ENCODE measurements around the gene CACNA1A.

The CACNA1A gene

DNA sequence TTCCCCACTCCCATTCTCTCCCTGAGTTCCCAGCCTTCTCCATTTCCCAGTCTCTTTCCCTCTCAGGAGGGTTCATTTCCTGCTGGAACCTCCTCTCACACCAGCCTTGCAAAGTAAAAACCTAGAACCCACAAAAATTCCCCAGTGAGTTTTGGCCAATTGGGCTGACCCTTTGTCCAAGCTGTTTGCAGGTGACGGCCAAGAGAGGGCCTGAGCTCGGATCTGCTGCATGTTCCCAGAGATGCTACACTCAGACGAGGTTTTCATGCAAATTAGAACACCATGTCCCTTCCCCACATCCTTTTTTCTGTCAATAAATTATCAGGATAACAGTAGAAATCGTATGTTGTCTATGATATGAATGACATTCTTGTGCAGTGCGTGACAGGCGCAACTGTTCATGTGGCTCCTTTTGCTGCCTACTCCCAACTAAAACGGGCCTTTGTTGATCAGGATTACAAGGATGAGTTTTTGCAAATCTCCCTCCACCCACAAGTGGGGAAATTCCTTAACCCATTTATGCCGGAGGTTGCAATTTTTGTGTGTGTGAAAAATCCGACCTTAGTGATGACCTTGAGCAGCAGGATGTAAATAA, 149.5 kb downstream of the CACNA1A start:
- no peak for DNase-seq

DNA sequence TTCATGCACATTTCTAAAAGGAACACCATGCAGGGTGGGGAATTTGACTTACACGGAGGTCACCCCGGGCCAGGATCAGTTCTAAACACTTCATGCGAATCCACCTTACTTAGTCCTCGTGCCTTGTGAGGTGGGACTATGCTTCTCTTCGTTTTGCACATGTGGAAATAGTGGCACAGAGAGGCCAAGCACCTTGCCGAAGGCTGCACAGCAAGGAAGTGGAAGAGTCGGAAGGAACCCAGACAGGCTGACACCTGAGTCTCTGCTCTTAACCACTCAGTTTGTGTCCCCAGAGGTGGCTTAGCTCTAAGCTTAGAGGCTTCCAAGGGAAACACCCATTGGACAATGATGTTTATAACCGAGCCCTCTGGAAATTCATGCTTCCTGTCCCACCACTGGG, 150.1 kb downstream of the CACNA1A start:
- no peak for DNase-seq

DNA sequence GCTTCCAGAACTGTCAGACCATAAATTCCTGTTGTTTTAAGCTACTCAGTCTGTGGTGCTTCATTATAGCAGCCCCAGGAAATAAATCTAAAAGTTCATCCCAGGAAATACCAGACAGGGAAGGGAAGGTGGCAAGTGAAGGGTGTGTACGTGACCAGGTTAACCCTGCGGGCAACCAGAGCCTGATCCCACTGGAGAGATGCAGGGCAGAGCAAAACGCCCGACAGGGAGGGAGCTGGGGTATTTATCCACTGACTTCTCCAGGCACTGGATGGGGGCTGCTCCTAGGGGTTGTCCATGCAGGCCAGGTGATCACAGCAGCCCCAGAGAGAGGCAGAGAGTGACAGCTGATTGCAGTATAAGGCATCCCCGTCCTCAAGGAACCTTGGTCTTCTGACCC, 150.9 kb downstream of the CACNA1A start:
- DNase-seq, result no peak

DNA sequence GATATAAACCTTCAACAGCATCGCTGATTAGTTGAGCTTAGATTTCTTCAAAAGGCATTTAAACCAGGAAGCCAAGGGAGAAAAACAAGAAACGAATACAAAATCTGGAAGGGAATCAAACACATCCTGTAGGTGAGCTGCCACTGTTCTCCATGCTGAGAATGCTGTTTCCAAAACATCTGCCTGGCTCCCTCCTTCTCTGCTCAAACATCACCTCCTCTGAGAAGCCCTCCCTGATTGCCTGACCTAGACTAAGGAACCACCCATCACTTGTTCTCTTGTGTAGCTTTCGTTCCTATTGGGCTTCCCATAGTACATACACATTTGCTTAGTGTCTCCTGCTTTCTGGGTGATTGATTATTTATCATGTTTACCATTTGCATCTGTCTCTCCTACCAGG, 152.7 kb downstream of the CACNA1A start:
- no peak for DNase-seq

DNA sequence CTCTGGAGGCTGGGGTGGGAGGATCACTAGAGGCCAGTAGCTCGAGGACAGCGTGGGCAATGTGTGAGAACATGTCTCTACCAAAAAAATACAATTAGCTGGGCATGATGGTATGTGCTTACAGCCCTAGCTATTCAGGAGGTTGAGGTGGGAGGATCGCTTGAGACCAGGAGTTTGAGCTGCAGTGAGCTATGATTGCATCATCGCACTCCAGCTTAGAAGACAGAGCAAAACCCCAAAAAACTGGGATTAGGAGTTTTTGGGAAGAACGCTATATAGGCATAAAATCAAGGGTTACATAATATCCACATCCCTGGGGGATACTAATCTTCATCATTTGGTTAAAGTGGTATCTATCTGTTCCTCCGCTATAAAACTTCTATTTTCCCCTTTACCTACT, 155.5 kb downstream of the CACNA1A start:
- no peak for DNase-seq

DNA sequence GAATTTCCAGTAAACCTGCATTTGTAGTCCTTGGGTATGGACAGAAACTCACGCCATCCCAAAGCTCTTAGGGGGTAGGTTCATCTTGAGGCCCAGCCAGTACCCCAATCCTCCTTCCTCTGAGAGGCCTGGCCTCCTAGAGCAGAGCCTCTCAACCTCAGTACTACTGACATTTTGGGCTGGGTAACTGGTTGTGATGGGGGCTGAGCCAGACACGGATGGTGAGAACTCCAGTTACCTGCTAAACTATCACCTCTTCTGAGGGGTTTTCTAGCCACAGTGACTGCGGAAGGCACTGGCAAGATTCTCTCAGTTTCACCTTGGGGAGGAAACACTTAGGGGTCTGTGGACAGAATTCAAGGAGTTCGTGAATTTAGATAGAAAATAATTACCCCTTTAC, 156.2 kb downstream of the CACNA1A start:
- DNase-seq, result no peak

DNA sequence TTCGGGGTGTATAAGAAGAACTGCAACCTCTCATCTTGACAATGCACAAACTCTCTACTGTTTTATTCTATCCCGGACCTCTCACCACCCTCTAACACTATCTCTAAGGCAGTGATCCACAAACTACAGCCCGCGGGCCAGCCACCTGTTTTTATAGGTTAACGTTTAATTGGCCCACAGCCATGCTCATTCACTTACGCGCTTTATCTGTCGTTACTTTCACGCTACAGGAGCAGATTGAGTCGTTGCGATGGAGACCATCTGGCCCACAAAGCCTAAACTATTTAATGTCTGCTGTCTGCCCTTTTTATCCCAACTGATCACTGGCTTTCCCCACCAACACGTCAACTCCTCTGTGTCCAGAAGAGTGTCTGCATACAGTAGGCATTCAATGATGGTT, 158.9 kb downstream of the CACNA1A start:
- no peak for DNase-seq

DNA sequence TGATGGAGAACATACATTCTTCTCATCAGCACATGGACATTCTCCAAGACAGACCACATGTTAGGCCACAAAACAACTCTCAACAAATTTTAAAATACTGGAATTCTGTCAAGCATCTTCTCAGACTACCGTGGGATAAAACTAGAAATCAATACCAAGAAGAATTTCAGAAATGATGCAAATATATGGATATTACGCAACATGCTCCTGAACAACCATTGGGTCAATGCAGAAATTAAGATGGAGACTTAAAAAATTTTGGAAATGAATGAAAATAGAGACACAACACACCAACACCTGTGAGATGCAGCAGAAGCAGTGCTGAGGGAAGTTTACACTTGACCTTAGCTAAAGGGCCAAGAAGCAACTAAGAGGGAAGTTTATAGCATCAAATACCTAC, 162.8 kb downstream of the CACNA1A start:
- DNase-seq, result no peak

DNA sequence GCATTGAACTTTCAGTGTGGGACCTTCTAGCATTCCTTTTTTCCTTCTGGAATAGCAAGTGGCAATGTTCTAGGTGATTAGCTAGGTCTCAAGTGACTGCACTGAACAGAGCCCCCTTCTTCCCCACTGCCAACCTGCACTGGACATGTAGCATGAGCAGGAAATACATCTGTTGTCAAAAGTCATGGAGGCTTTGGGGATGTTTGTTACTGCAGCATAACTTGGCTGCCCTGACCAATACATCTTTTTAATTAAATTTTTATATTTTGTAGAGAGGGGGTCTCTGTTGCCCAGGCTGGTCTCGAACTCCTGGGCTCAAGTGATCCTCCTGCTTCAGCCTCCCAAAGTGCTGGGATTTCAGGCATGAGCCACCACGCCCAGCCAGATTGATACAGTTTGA, 163.6 kb downstream of the CACNA1A start:
- DNase-seq, result no peak

DNA sequence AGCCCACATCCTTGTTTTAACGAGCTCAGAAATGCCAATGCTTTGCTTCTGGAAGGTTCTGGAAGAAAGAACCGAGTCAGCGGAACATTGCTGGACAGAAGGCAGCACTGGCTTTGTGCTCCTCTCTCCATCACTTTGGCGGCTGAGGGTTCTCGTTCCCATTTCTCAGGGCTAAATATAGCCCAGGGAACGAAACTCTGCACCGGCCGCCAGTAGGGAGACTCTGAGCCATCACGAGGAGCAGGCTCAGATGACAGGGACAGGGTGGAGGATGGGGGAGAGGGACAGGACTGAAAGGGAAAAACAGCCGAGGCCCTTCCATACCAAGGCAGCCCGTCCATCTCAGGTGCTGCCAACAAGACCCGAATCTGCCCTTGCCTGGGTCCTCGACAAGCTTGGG, 166.4 kb downstream of the CACNA1A start:
- no peak for DNase-seq

DNA sequence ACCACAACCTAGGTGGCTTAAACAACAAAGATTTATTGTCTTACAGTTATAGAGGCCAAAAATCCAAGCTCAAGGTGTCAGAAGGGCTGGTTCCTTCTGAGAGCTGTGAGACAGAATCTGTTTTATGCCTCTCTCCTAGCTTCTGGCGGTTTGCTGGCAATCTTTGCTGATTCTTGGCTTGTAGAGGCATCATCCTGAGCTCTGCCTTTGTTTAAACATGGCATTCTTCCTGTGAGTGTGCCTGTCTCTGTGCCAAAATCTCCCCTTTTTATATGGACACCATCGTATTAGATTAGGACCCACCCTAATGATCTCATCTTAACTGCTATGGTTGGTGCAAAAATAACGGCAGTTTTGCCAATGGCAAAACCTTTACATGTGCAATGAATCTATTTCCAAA, 169.1 kb downstream of the CACNA1A start:
- no peak for DNase-seq

DNA sequence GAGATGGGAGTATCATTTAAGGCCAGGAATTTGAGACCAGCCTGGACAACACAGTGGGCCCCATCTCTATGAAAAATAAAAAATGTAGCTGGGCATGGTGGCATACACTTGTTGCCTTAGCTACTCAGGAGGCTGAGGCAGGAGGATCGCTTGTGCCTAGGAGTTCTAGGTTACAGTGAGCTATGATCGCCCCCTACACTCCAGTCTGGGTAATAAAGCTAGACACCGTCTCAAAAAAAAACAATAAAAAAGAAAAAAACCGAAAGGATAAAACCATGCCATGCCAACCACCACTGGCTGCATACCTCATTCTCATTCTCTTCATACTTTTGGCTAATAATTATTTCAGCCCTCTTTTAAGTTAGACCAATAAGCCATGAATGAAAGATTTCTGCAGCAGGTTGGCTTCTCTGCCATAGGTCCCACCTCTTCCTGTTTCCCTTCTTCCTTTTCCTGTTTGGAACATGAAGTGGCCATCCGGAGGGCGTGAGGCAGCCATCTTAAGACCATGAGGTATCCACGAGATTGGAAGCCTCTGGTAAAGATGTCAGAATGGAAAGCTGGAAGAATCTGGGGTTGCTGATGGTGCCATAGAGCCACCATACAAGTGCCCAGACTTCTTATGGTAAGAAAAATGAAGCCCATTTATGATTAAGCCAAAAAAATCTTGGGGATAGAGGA, 171.3 kb downstream of the CACNA1A start:
- no peak for DNase-seq

DNA sequence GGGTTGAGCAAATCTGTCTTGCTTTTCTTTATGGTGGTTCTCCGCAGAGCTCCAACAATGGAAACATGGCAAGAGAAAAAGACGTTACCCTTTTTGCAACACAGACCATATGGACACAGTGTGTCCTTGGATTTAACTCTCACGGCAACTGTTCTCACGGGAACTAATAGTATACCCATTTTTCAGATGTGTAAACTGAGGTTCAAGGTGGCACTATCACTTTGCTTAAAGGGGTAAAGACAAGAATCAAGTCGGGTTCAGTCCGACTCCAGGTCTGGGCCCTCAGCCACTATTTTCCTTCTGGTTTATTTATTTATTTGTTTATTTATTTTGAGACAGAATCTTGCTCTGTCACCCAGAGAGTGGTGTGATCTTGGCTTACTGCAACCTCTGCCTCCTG, 176.0 kb downstream of the CACNA1A start:
- no peak for DNase-seq

DNA sequence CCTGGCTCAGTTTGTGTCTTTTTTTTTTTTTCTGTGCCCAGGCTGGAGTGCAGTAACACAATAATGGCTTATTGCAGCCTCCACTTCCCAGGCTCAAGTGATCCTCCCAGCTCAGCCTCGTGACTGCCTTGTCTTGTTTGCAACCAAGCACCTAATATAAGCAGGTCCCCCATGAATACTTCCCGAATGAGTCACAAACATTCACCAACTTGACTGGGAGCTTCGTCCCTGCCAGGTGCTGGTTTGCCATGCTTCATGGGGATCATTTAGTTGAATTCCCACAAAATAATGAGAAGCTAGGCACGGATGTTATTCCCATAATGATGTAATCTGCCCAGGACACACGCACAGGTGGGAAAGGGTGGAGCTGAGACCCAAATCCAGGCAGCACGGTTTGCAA, 176.5 kb downstream of the CACNA1A start:
- no peak for DNase-seq

DNA sequence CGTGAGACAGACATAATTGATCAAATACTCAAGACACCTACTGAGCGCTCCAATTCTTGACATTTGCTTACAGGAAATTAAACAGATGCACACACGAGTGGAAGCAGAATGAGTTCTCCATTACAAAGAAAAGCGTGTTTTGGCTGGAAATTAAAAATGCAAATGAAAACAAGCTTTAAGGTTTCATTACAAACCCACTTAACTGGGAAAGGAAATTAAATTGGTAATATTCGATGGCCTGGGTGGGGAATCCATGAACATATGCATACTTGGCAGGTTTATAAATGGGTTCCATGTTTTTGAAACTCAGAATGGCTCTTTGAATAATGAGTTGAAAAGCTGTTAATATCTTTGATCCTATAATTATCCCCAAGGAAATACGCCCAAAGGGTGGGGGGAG, 178.0 kb downstream of the CACNA1A start:
- DNase-seq, result no peak

DNA sequence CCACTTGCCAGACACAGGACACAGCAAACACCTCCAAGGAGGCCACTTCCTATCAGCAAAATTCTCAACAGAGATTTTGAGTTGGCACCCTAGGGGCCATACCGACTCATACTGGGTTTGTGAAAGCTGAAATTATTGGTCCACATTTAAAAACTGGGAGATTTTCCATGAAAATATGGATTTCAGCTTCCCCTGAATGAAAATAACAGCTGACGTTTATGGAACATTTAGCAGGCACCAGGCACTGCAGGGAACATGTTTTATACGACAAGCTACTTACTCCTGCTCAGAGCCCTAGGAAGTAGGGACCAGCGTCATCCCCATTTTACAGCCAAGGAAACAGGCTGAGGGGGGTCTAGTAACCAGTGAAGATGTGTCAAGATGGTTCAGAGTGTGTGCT, 186.8 kb downstream of the CACNA1A start:
- DNase-seq, result no peak

DNA sequence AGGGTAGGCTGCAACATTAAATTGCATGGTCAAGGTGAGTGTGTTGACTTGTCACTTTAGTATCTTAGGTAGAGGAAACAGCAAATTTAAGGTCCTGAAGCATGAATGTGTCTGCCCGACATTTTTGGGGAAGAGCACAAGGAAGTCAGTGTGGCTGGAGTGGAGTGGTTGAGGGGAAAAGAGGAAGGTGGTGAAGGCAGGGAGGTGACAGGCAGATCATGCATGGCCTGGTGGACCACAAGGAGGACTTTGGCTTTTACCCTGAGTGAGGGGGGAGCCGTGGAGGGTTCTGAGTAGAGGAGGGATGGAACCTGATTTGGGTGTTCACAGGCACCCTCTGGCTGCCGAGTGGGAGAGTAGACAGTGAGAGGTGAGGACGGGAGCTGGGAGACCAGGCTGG, 188.1 kb downstream of the CACNA1A start:
- no peak for DNase-seq

DNA sequence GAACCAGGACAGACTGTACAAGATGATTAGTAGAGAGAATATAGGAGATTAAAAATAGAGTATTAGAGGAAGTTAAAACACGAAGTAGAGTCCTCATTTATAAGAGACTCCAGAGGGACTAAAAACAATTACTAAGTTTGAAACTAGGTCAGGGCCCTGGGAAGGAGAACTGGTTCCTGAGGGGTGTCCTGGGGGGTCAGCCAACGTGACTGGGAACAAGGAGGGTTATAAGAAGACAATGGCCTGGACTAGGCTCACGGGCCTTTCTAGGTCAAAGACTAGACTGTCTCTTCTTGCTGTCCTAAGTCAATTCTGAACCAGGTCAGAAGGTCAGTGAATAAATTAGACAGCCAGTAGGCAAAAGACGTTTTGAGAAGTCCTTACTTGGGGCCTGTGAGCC, 190.8 kb downstream of the CACNA1A start:
- no peak for DNase-seq

DNA sequence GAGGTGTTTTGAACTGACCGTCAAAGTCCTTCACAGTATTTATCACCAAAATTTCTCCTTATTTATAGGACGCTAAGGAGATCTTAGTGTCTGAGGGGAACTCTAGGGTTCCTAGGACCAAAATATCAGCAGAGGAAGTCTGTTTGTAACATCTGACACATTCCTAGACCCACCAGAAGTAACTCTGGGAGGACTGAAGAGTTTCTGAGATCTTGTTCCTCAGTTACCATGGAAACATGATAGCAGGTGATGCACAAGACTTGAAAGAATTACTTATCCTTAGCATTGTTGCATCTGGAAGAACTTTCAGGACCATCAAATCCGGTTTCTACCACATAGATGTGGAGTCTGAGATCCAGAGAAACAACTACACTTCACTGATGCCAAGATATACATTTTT, 191.5 kb downstream of the CACNA1A start:
- no peak for DNase-seq

DNA sequence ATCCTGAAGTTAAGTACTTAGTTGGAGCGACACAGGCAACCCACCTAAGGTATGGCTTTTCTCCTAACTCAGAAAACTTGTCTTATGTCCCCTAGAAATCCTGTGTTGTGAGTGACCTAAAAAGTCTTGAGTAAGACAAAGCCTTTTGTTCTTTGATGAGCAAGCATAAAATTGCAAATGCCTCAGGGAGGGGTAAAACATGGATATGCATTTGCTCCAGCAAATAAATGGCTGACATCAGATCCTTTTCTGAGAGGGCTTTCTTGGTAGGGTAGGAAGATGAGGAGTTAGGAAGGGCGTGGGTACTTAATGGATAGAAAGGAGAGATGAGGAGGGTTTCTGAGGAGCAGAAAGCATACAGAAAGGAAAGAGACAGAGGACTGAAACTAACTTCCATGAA, 192.4 kb downstream of the CACNA1A start:
- no peak for DNase-seq

DNA sequence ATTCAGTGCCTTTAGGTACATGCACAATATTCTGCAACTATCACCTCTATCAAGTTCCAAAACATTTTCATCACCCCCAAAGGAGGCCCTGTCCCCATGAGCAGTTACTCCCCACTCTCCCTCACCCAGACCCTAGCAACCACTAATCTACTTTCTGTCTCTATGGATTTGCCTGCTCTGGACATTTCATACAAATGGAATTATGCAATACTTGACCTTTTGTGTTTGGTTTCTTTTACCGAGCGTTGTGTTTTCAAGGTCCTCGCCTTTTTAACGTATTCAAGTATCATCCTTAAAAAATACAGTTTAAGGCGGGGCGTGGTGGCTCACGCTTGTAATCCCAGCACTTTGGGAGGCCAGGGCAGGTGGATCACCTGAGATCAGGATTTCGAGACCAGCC, 196.4 kb downstream of the CACNA1A start:
- DNase-seq, result no peak

DNA sequence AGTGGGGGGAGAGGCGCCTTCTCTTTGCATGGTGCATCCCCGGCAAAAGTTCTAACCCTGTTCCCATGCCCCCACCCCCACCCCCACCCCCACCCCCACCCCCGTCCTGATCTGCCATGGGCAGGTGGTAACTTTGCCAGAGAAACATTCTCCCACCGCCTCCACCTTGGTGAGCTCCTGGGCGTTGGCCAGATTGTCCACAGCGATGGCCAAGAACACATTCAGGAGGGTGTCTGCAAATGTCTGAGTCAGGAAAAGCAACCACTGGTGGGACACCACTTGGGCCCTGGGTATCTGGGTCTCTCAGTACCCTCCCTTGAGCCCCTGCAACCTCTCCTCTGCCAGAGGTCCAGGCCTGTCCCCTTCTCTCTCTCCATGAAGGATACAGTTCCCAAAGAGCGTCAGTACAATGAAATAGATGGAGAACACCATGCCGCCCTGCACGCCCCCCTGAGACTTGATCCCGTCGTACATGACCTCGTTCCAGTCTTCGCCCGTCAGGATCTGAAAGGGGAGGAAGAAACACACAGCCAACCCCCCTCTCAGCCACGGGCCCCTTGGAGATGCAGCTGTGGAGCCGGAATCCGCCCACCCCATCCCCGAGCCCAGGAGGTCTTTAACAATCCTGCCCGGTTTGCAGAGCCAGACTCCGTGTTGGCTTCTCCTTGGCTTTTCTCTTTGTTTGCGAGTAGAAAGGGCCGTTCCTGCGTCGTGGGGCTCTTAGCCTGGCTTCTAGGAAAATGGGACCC, 202.7 kb downstream of the CACNA1A start:
- DNase-seq, result no peak

DNA sequence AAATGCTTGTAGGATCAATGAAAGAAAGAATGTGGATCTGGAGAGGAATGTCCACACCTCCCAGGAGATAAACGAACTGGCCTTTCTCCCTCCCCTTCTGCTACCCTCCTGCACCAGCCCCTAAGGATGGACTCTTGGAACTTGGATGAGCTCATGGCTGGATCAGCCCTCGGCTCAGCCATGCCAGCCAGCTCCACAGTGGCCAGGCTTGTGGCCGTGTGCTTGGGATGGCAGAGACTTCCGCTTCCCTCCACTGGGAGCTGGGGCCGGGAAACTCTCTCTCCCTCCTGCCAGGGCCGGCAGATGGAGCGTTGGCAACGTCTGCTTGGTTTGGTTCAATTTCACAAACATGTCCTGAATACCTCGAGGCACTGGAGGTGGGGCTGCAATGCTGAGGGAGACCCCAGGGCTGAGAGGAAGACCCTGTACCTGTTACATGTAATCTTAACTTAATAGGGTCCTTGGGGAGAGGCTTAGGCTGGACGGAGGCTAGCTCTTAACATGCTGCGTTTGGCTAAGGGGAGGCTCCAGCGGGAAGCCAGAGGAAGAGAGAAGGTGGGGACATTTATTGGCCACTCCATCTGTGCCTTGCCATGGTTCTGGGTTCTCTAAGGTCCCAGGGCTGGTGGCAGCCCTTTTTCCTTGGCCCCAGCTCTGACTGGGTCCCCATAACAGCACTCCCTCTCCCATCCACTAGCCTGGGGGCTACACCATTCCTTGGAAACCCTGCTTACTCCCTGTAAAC, 203.6 kb downstream of the CACNA1A start:
- no peak for DNase-seq

Measured in SHP77 treated with DMSO at 0.1 percent for 48 hours (cell line).